Ovary (tissue), 10 donors: ENCODE measurements around the gene RPS27. TPM values are rescaled to one million over a fixed set of nuclear protein-coding genes. Genes with fewer than 3 reads are reported as not detected.

Source experiments
- DNase-seq, 5 donors: peaks; one replicate each; pipeline ENCODE4 v3.0.0-alpha.2; 2019 to 2020
- H3K27ac ChIP-seq, 2 donors: fragments of 200-600 bp; one replicate each; pipeline versions ENCODE4 v1.5.1 to v1.8.0; 2019 to 2022
- H3K27me3 ChIP-seq: fragments of 200-600 bp; one replicate; pipeline ENCODE4 v1.8.0; 2022
- H3K36me3 ChIP-seq: fragments of 200-600 bp; sonication (generic); one replicate; pipeline ENCODE4 v1.5.1; 2019
- H3K4me1 ChIP-seq: one replicate; pipeline ENCODE4 v1.8.1; 2013; ENCODE audit warnings: mild to moderate bottlenecking, moderate library complexity; ENCODE audit not compliant: insufficient read depth
- H3K4me3 ChIP-seq: fragments of 200-600 bp; sonication (generic); one replicate; pipeline ENCODE4 v1.5.1; 2017
- H3K9me3 ChIP-seq, 2 donors: fragments of 200-600 bp in 1 of 2; sonication (generic) in 1 of 2; one replicate each; pipeline versions ENCODE4 v1.5.1 to v1.8.1; 2013 to 2019; ENCODE audit warnings: mild to moderate bottlenecking in 1 of 2, moderate library complexity in 1 of 2
- EP300 ChIP-seq: sonication (generic); formaldehyde crosslinking; IDR thresholded peaks from one replicate; pipeline ENCODE4 v1.6.1; 2017; ENCODE audit warnings: antibody characterized with exemption
- POLR2A ChIP-seq: fragments of 450-650 bp; IDR thresholded peaks from one replicate; pipeline ENCODE4 v1.6.1; 2017; ENCODE audit warnings: antibody characterized with exemption, mild to moderate bottlenecking, moderate library complexity
- WGBS, 3 donors: extraction: QIAGEN DNeasy Blood & Tissue Kit in 1 of 3; methylation state at CpG; one replicate each; pipeline versions ENCODE4 v1.1.5 to v1.1.7; 2013 to 2017; 5-methylcytosine and 5-hydroxymethylcytosine counted together
- intact Hi-C, 4 donors: fragments of 100-400 bp; cut with DNase I; formaldehyde crosslinking; loops; one replicate each; pipeline versions ENCODE4 v1.11.0 to v1.15.1; 2022 to 2023
- long read RNA-seq, 3 donors: library from polyadenylated mRNA in 2 of 3; unstranded in 2 of 3; transcript quantifications; one replicate each; pipeline ENCODE4 v2.0.0 and lab custom pipeline, GENCODE V29; 2021 to 2026
- polyA plus RNA-seq, 2 donors: library from polyadenylated mRNA; stranded (reverse); fragments of 200-250 nt in 1 of 2; fragments of 350-450 nt in 1 of 2; fragmentation: Illumina TruSeq in 1 of 2; extraction: RNeasy Lipid Tissue Mini Kit (QIAGEN cat#74804) in 1 of 2; gene quantifications; one replicate each; pipeline ENCODE4 v1.2.3, GENCODE V29; 2013 to 2014
- total RNA-seq, 7 donors: library from RNA; depleted of rRNA in 2 of 7; stranded (reverse); fragments of >200 nt in 2 of 7; fragmentation: NEBNext Ultra II Directional in 3 of 7; extraction: Animal tissue kit (Norgen Biotek cat#: 25700) in 3 of 7; gene quantifications; one replicate each; pipeline versions ENCODE4 v1.1.0 to v1.2.4, GENCODE V29; 2016 to 2023
- TF ChIP-seq, protein P1 (sequence below), 3 donors: fragments of 450-650 bp in 2 of 3; fragments of 200-600 bp in 1 of 3; IDR thresholded peaks; one replicate each; pipeline versions ENCODE4 v1.5.1 to v1.8.0; 2016 to 2022; ENCODE audit warnings: antibody characterized with exemption in 3 of 3, mild to moderate bottlenecking in 1 of 3
- donor health status: DM: no; HTN: no; CAD: no; lungs with moderate emphysema.
- donor health status: DM: no; HTN: no; CAD: no.
- donor health status: Bipolar disorder and iron deficiency.
- donor health status: DM: yes; HTN: yes; CAD: no.
- donor health status: DM: no; HTN: no; CAD: no.
- donor health status: DM: yes; HTN: yes; CAD: no.

Gene RPS27
- total RNA-seq (1,000 to 10,000 TPM; 3,441 to 7,027 (median 4,323) TPM), polyA plus RNA-seq (over 10,000 TPM; 15,496 to 24,704 TPM)
- long read RNA-seq, donor 1, transcript RPS27-205 (5 exons, 467 nt), result minor isoform, 5 of 292 reads
- long read RNA-seq, donor 1, transcript RPS27-204 (4 exons, 573 nt), result minor isoform, 46 of 292 reads
- long read RNA-seq, donor 1, transcript RPS27-201 (4 exons, 359 nt), result major isoform, 234 of 292 reads
- long read RNA-seq, donor 1, partial matches to known transcripts, result 0 of 292 reads
- long read RNA-seq, donor 1, other reads (novel, unspliced or antisense), result 7 of 292 reads
- long read RNA-seq, donor 2, transcript RPS27-204 (4 exons, 573 nt), result minor isoform, 12 of 291 reads
- long read RNA-seq, donor 2, transcript RPS27-201 (4 exons, 359 nt), result major isoform, 213 of 291 reads
- long read RNA-seq, donor 2, transcript RPS27-202 (2 exons, 625 nt), result minor isoform, 10 of 291 reads
- long read RNA-seq, donor 2, transcript RPS27-203 (3 exons, 496 nt), result minor isoform, 31 of 291 reads
- long read RNA-seq, donor 2, partial matches to known transcripts, result 23 of 291 reads
- long read RNA-seq, donor 2, other reads (novel, unspliced or antisense), result 0 of 291 reads
- long read RNA-seq, donor 3, transcript RPS27-203 (3 exons, 496 nt), result minor isoform, 7 of 2,085 reads
- long read RNA-seq, donor 3, transcript RPS27-201 (4 exons, 359 nt), result major isoform, 1,993 of 2,085 reads
- long read RNA-seq, donor 3, transcript RPS27-204 (4 exons, 573 nt), result minor isoform, 70 of 2,085 reads
- long read RNA-seq, donor 3, transcript RPS27-205 (5 exons, 467 nt), result minor isoform, 9 of 2,085 reads
- long read RNA-seq, donor 3, partial matches to known transcripts, result 3 of 2,085 reads
- long read RNA-seq, donor 3, other reads (novel, unspliced or antisense), result 2 of 2,085 reads

DNA sequence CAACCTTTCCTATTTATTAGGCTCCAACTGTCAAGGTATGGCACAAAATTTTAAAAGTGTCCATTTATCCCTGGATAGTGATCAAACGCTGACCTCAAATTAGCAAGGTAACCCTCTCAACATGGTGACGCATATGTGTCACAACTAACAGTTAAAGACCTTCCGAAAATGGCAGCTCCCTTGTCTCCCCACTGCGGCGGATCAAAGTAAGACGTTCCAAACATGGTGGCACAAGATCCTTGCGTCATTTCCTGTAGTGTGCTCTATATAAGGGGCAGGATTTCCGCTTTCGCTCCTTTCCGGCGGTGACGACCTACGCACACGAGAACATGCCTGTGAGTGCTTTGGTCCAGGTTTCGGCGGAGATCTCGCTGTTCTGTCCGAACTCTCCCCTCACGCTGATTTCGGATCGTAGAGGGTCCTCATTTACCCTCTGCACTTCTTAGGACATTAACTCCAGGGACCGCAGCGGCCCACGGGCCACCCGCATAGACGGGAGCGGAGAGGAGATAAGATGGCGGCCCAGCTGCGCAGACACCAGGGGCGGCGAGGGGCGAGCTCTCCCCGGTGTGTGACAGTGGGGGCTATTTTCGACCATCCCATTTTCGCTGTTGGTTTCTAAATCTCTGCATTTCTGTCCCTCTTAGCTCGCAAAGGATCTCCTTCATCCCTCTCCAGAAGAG, at the start of gene RPS27:
RPS27 (plus strand) TSS at position 295 of the 683 bp plus-strand sequence; CDS start at position 330, 35 bp downstream.
- Histone ChIP-seq H3K9me3 (no peaks in the 10 kb centered on the region), H3K36me3 (no peaks in the 10 kb centered on the region), H3K4me3 (peak within 1 kb of the TSS; percentile 83), H3K27ac (peak within 1 kb of the TSS; percentile 58 to 85), H3K4me1 (peaks cover 9% of the 10 kb centered on the region), H3K27me3 (no peaks in the 10 kb centered on the region)
- WGBS, 3 donors, result 0 to 1% (median 0%) methylated on average over 29 to 36 of the region's 36 CpGs
- TF ChIP-seq, protein P1, sequence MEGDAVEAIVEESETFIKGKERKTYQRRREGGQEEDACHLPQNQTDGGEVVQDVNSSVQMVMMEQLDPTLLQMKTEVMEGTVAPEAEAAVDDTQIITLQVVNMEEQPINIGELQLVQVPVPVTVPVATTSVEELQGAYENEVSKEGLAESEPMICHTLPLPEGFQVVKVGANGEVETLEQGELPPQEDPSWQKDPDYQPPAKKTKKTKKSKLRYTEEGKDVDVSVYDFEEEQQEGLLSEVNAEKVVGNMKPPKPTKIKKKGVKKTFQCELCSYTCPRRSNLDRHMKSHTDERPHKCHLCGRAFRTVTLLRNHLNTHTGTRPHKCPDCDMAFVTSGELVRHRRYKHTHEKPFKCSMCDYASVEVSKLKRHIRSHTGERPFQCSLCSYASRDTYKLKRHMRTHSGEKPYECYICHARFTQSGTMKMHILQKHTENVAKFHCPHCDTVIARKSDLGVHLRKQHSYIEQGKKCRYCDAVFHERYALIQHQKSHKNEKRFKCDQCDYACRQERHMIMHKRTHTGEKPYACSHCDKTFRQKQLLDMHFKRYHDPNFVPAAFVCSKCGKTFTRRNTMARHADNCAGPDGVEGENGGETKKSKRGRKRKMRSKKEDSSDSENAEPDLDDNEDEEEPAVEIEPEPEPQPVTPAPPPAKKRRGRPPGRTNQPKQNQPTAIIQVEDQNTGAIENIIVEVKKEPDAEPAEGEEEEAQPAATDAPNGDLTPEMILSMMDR (IDR thresholded peaks at IDR 0.05), result no peak
- peak; percentile 99 for TF ChIP-seq POLR2A
- peak; percentile 86 for TF ChIP-seq EP300
- peak; percentile 87 to 95 (median 90) for DNase-seq
- intact Hi-C loops, result no loop called here

DNA sequence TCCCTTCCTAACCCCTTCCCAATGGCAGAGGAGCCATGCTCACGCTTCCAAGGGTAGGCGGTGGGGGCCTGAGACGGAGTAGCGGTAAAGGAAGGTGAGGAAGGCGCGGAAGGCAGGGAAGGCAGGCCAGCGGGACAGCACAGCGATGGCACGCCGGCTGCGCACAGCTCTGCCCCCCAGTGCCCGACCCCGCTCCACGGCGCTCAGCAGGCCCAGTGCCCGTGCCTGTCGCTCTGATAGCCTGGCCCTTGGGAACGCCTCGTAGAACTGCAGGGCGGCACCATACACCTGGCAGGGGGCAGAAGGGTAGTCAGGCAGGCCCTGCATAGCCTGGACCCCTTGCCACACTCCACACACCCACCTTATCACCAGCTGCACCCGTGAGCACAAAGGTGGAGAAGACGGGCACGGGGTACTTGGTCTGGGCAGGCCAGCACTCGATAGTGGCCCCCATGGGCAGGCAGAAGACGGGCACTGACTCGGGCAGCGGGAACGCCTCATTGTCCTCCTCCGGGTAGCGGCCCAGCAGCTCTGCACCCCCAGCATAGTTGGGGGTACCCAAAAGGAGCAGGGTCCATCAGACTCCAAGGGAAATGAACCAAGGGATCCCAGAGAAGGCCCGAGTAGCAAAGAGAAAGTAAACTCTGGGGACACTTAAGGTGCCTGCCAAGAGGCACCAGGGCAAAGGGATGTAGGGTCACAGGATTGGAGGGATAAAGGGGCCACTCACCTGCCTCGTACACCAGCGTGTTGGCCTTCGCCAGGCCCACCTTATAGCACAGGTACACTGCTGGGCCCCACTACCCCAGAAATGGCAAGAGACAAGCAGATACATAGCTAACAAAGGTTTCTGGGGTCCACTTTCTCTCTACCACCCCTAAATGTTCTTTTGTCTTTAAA, 48.5 kb upstream of the RPS27 start:
- intact Hi-C loops, result loop anchor here in 3 of 4 donors (10.0 kb wide), 2 partner anchors 147 to 267 kb away; partner anchors contain the start of genes ILF2 (in 2 of the 3) and NPR1 (in 2 of the 3)
- 93 to 94% (median 93%) methylated on average over 32 to 34 of the region's 34 CpGs for WGBS, 3 donors
- no peaks in the 10 kb centered on the region for H3K9me3 ChIP-seq
- TF ChIP-seq POLR2A (no peak), EP300 (no peak)
- TF ChIP-seq, protein P1 (IDR thresholded peaks at IDR 0.05), result no peak
- no peaks in the 10 kb centered on the region for H3K27me3 ChIP-seq
- peaks cover 7% of the 10 kb centered on the region for H3K4me1 ChIP-seq
- peak in 1 of 5 donors; percentile 19 for DNase-seq
- H3K36me3 ChIP-seq, result no peaks in the 10 kb centered on the region
- no peak overlapping the region for H3K4me3 ChIP-seq
- no peak overlapping the region for H3K27ac ChIP-seq

DNA sequence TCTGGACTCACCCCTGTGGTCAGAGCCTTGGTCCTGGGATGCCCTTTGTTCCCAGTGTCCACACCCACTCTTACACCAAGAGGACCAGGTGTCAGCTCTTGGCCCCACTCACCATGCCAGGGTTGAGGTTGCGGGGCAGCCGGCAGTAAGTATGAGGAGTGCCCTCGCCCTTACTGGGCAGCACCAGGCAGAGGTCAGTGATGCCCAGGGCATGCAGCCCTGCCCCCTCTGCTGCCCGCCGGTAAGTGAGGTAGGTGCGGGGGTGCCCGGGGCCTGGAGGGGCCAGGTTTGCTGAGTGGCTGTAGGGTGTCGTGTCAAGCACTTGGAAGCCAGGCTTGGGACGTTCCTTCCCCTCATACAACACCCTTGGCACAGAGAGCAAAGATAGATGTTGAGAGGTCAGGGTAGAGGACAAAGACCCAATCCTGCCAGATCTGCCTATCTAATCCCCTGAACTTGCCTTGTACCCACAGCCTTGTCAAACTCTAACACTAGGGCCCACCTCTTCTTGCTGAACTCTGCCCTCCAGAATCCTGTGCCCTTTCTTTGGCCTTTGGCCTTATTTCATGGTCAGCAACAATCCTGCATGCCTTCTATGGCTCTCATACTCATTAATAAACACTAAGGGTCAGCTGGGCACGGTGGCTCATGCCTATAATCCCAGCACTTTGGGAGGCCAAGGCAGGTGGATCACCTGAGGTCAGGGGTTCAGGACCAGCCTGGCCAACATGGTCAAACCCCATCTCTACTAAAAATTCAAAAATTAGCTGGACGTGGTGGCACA, 47.6 kb upstream of the RPS27 start:
- peak in 1 of 5 donors; percentile 16 for DNase-seq
- Histone ChIP-seq H3K9me3 (no peaks in the 10 kb centered on the region), H3K27me3 (no peaks in the 10 kb centered on the region), H3K4me1 (peaks cover 7% of the 10 kb centered on the region), H3K27ac (no peak overlapping the region), H3K4me3 (no peak overlapping the region), H3K36me3 (no peaks in the 10 kb centered on the region)
- TF ChIP-seq POLR2A, result no peak
- TF ChIP-seq EP300, result no peak
- TF ChIP-seq, protein P1 (IDR thresholded peaks at IDR 0.05), result no peak
- intact Hi-C loops, result loop anchor here in 3 of 4 donors (10.0 kb wide), 2 partner anchors 148 to 268 kb away; partner anchors contain the start of genes ILF2 (in 2 of the 3) and NPR1 (in 2 of the 3)
- 84 to 91% (median 91%) methylated on average over 11 of the region's 11 CpGs for WGBS, 3 donors
